HG02763 (cell line): ENCODE data around the gene AICDA.
"Not testable (repeated sequence)": the region's sequence is repeated elsewhere in the genome, so short reads cannot be mapped to it uniquely, and the experiment has no call there.

Experiments used
- ATAC-seq: cut with Tn5 transposase; IDR thresholded peaks from one replicate; pipeline ENCODE4 v1.9.1; 2021; ENCODE audit warnings: mild to moderate bottlenecking, moderate library complexity; ENCODE audit not compliant: unreplicated experiment

The AICDA gene

GRCh38 chr12:8612629-8613028, at the start of gene AICDA:
Gene AICDA, minus strand, starts transcription at chr12:8612859. Its CDS starts 92 bp downstream, at chr12:8612767.
- no peak for ATAC-seq

GRCh38 chr12:8661751-8662150, 49.1 kb upstream of the AICDA start:
- ATAC-seq = no peak

- no peak for ATAC-seq
These were observed 48.4 kb upstream of the AICDA start for GRCh38 chr12:8661016-8661415.

GRCh38 chr12:8658346-8658745, 45.7 kb upstream of the AICDA start:
- ATAC-seq = no peak

- no peak for ATAC-seq
These were observed 42.8 kb upstream of the AICDA start for GRCh38 chr12:8655421-8655820.

- ATAC-seq = peak; percentile 69
These were observed 36.0 kb upstream of the AICDA start for GRCh38 chr12:8648576-8649205.

GRCh38 chr12:8647968-8648367, 35.3 kb upstream of the AICDA start:
- ATAC-seq = no peak

GRCh38 chr12:8644345-8645248, 31.9 kb upstream of the AICDA start:
- ATAC-seq = peak; percentile 63

GRCh38 chr12:8642775-8643174, 30.1 kb upstream of the AICDA start:
- no peak for ATAC-seq

GRCh38 chr12:8639936-8640335, 27.3 kb upstream of the AICDA start:
- ATAC-seq = no peak

GRCh38 chr12:8638951-8639350, 26.3 kb upstream of the AICDA start:
- ATAC-seq = no peak

GRCh38 chr12:8637666-8638065, 25.0 kb upstream of the AICDA start:
- ATAC-seq = no peak

GRCh38 chr12:8637244-8637643, 24.6 kb upstream of the AICDA start:
- no peak for ATAC-seq

GRCh38 chr12:8636581-8636980, 23.9 kb upstream of the AICDA start:
- no peak for ATAC-seq

GRCh38 chr12:8636007-8636346, 23.3 kb upstream of the AICDA start:
- not testable (repeated sequence) for ATAC-seq

GRCh38 chr12:8635342-8636006, 22.8 kb upstream of the AICDA start:
- ATAC-seq = not testable (repeated sequence)

GRCh38 chr12:8630131-8630530, 17.5 kb upstream of the AICDA start:
- ATAC-seq = no peak

- peak; percentile 97 for ATAC-seq
These were observed 16.9 kb upstream of the AICDA start for GRCh38 chr12:8629486-8630033.

GRCh38 chr12:8628731-8629130, 16.1 kb upstream of the AICDA start:
- no peak for ATAC-seq

GRCh38 chr12:8624750-8625149, 12.1 kb upstream of the AICDA start:
- ATAC-seq = not testable (repeated sequence)

GRCh38 chr12:8622646-8623045, 10.0 kb upstream of the AICDA start:
- no peak for ATAC-seq
